HTR-8/SVneo (cell line): ENCODE data around the gene METTL2B.
A peak's percentile ranks its signal among the peaks of the same experiment; 100 is the strongest.

Experiments
- DNase-seq: peaks from one replicate; pipeline ENCODE4 v3.0.0; 2011; ENCODE audit warnings: low spot score, mixed read lengths; ENCODE audit not compliant: insufficient read length
- FAIRE-seq: peaks from 2 replicates; lab custom pipeline; 2011; peaks lifted over from hg19 to GRCh38; lab: Jason Lieb, UNC

METTL2B gene

GRCh38 chr7:128476402-128477335, at the start of gene METTL2B:
METTL2B (plus strand) TSS chr7:128476748; CDS start chr7:128476766, 18 bp downstream.
- peak; percentile 66 for DNase-seq
- FAIRE-seq, result peak; percentile 79

- FAIRE-seq, result no peak
Observed at GRCh38 chr7:128427289-128427891, 49.2 kb upstream of the METTL2B start.

GRCh38 chr7:128430207-128430606, 46.3 kb upstream of the METTL2B start:
- DNase-seq (no peak), FAIRE-seq (no peak)

More at GRCh38 chr7:128427289-128427891, 49.2 kb upstream of the METTL2B start:
- DNase-seq, result no peak

- no peak for FAIRE-seq
- no peak for DNase-seq
Observed at GRCh38 chr7:128431221-128431620, 45.3 kb upstream of the METTL2B start.

- DNase-seq, result no peak
- no peak for FAIRE-seq
Observed at GRCh38 chr7:128431754-128432153, 44.8 kb upstream of the METTL2B start.

GRCh38 chr7:128434413-128435326, 41.9 kb upstream of the METTL2B start:
- DNase-seq (no peak), FAIRE-seq (no peak)

- FAIRE-seq (no peak), DNase-seq (no peak)
Observed at GRCh38 chr7:128435327-128435686, 41.2 kb upstream of the METTL2B start.

GRCh38 chr7:128437426-128438332, 38.9 kb upstream of the METTL2B start:
- DNase-seq (no peak), FAIRE-seq (no peak)

- no peak for DNase-seq
- no peak for FAIRE-seq
Observed at GRCh38 chr7:128442356-128442755, 34.2 kb upstream of the METTL2B start.

- FAIRE-seq, result no peak
- no peak for DNase-seq
Observed at GRCh38 chr7:128443831-128444600, 32.5 kb upstream of the METTL2B start.

- no peak for FAIRE-seq
- DNase-seq, result no peak
Observed at GRCh38 chr7:128446306-128446705, 30.2 kb upstream of the METTL2B start.

- FAIRE-seq (no peak), DNase-seq (no peak)
Observed at GRCh38 chr7:128447941-128448564, 28.5 kb upstream of the METTL2B start.

- FAIRE-seq (no peak), DNase-seq (no peak)
Observed at GRCh38 chr7:128448751-128449302, 27.7 kb upstream of the METTL2B start.

- FAIRE-seq (no peak), DNase-seq (no peak)
Observed at GRCh38 chr7:128450409-128450808, 26.1 kb upstream of the METTL2B start.

- no peak for DNase-seq
- no peak for FAIRE-seq
Observed at GRCh38 chr7:128450913-128451312, 25.6 kb upstream of the METTL2B start.

- FAIRE-seq (no peak), DNase-seq (no peak)
Observed at GRCh38 chr7:128452552-128452951, 24.0 kb upstream of the METTL2B start.

GRCh38 chr7:128453836-128454804, 22.4 kb upstream of the METTL2B start:
- DNase-seq (no peak), FAIRE-seq (no peak)
